H9 (cell line): Measurements from ENCODE around the gene TRNP1. TPM values are rescaled to one million over a fixed set of nuclear protein-coding genes. Genes with fewer than 3 reads are reported as not detected.

Experiments used
- DNase-seq: peaks from one replicate; pipeline ENCODE4 v3.0.0-alpha.2; 2017
- H2AFZ ChIP-seq: one replicate; pipeline ENCODE4 v1.6.1; 2013; ENCODE audit warnings: mild to moderate bottlenecking, low read length, control low read depth, moderate library complexity
- H2AK5ac ChIP-seq: 2 replicates; pipeline ENCODE4 v1.6.1; 2013; ENCODE audit warnings: low read length, control low read depth, mixed read lengths; ENCODE audit not compliant: insufficient read length
- H2BK120ac ChIP-seq: one replicate; pipeline ENCODE4 v1.6.1; 2013; ENCODE audit warnings: low read depth, mild to moderate bottlenecking, low read length, control low read depth, inconsistent platforms; ENCODE audit not compliant: poor library complexity, severe bottlenecking
- H2BK12ac ChIP-seq: 2 replicates; pipeline ENCODE4 v1.6.1; 2013; ENCODE audit warnings: low read length, control low read depth, mixed read lengths, low read depth; ENCODE audit not compliant: insufficient read length
- H2BK15ac ChIP-seq: 2 replicates; pipeline ENCODE4 v1.6.1; 2013; ENCODE audit warnings: low read depth, low read length, control low read depth
- H2BK20ac ChIP-seq: one replicate; pipeline ENCODE4 v1.6.1; 2013; ENCODE audit warnings: low read depth, mild to moderate bottlenecking, low read length, control low read depth, inconsistent platforms; ENCODE audit not compliant: poor library complexity, severe bottlenecking
- H2BK5ac ChIP-seq: 2 replicates; pipeline ENCODE4 v1.6.1; 2013; ENCODE audit warnings: low read length, control low read depth, mixed read lengths; ENCODE audit not compliant: insufficient read length
- H3K14ac ChIP-seq: 2 replicates; pipeline ENCODE4 v1.6.1; 2013; ENCODE audit warnings: low read length, control low read depth; ENCODE audit not compliant: insufficient read depth
- H3K18ac ChIP-seq: 2 replicates; pipeline ENCODE4 v1.6.1; 2013; ENCODE audit warnings: low read depth, mild to moderate bottlenecking, mixed read lengths, low read length, control low read depth; ENCODE audit not compliant: insufficient read length
- H3K23ac ChIP-seq: 2 replicates; pipeline ENCODE4 v1.6.1; 2013; ENCODE audit warnings: low read length, control low read depth, mixed read lengths, low read depth; ENCODE audit not compliant: insufficient read length
- H3K23me2 ChIP-seq: 2 replicates; pipeline ENCODE4 v1.6.1; 2013; ENCODE audit warnings: low read depth, mild to moderate bottlenecking, mixed read lengths, low read length, control low read depth; ENCODE audit not compliant: insufficient read length, poor library complexity, severe bottlenecking
- H3K27ac ChIP-seq: 2 replicates; pipeline ENCODE4 v1.5.1; 2013; ENCODE audit warnings: low read length, control low read depth, mixed read lengths, low read depth; ENCODE audit not compliant: insufficient read length
- H3K27me3 ChIP-seq: 2 replicates; pipeline ENCODE4 v1.6.1; 2013; ENCODE audit warnings: low read length, control low read depth, inconsistent platforms; ENCODE audit not compliant: insufficient read depth
- H3K4ac ChIP-seq: 2 replicates; pipeline ENCODE4 v1.6.1; 2013; ENCODE audit warnings: low read depth, mild to moderate bottlenecking, control low read depth, inconsistent platforms, low read length, moderate library complexity
- H3K4me1 ChIP-seq: 2 replicates; pipeline ENCODE4 v1.6.1; 2013; ENCODE audit warnings: low read length, control low read depth, inconsistent platforms; ENCODE audit not compliant: insufficient read depth
- H3K4me2 ChIP-seq: 2 replicates; pipeline ENCODE4 v1.6.1; 2013; ENCODE audit warnings: low read length, control low read depth, mixed read lengths; ENCODE audit not compliant: insufficient read length, insufficient read depth
- H3K56ac ChIP-seq: 2 replicates; pipeline ENCODE4 v1.6.1; 2013; ENCODE audit warnings: low read depth, mild to moderate bottlenecking, mixed read lengths, low read length, control low read depth; ENCODE audit not compliant: insufficient read length
- H3K79me1 ChIP-seq: 2 replicates; pipeline ENCODE4 v1.6.1; 2013; ENCODE audit warnings: low read depth, mild to moderate bottlenecking, moderate library complexity, low read length, control low read depth, inconsistent platforms; ENCODE audit not compliant: insufficient read depth, poor library complexity, severe bottlenecking
- H3K79me2 ChIP-seq: 2 replicates; pipeline ENCODE4 v1.6.1; 2013; ENCODE audit warnings: low read length, control low read depth, inconsistent platforms; ENCODE audit not compliant: insufficient read depth
- H3K9ac ChIP-seq: 2 replicates; pipeline ENCODE4 v1.6.1; 2013; ENCODE audit warnings: low read length, control low read depth, mixed read lengths; ENCODE audit not compliant: insufficient read length; ENCODE audit errors: extremely low read depth
- H3K9me3 ChIP-seq: one replicate; pipeline ENCODE4 v1.6.1; 2013; ENCODE audit warnings: low read depth, low read length, inconsistent platforms; ENCODE audit not compliant: control insufficient read depth
- H3T11ph ChIP-seq: one replicate; pipeline ENCODE4 v1.6.1; 2013; ENCODE audit warnings: mild to moderate bottlenecking, low read length, control low read depth, inconsistent platforms
- H4K20me1 ChIP-seq: one replicate; pipeline ENCODE4 v1.6.1; 2013; ENCODE audit not compliant: control insufficient read depth, insufficient read length, insufficient read depth
- H4K5ac ChIP-seq: 2 replicates; pipeline ENCODE4 v1.6.1; 2013; ENCODE audit warnings: low read depth, mild to moderate bottlenecking, mixed read lengths, low read length, control low read depth; ENCODE audit not compliant: insufficient read length
- H4K8ac ChIP-seq: replicated peaks from 2 replicates; pipeline ENCODE4 v1.6.1; 2013; ENCODE audit warnings: low read length, control low read depth, mixed read lengths, low read depth; ENCODE audit not compliant: insufficient read length
- H4K91ac ChIP-seq: 2 replicates; pipeline ENCODE4 v1.6.1; 2013; ENCODE audit warnings: low read depth, mild to moderate bottlenecking, moderate library complexity, mixed read lengths, low read length, control low read depth; ENCODE audit not compliant: insufficient read length
- H3K27ac Mint-ChIP-seq, 3 experiments: 2 replicates in 2 of 3; 3 replicates in 1 of 3; pipeline ENCODE4 v1.8.0; 2020 to 2021; ENCODE audit warnings: mixed read lengths in 3 of 3, mild to moderate bottlenecking in 1 of 3, moderate library complexity in 1 of 3
- H3K27me3 Mint-ChIP-seq: 2 replicates; pipeline ENCODE4 v1.8.0; 2021; ENCODE audit warnings: low read depth, mild to moderate bottlenecking, moderate library complexity, mixed read lengths
- H3K36me3 Mint-ChIP-seq, 3 experiments: 2 replicates in 2 of 3; 3 replicates in 1 of 3; pipeline ENCODE4 v1.8.0; 2020 to 2021; ENCODE audit warnings: low read depth in 3 of 3, mixed read lengths in 3 of 3; ENCODE audit not compliant: insufficient read depth in 1 of 3
- H3K4me1 Mint-ChIP-seq, 2 experiments: 2 replicates each; pipeline ENCODE4 v1.8.0; 2020; ENCODE audit warnings: mixed read lengths in 2 of 2
- H3K4me3 Mint-ChIP-seq, 2 experiments: 2 replicates in 1 of 2; 3 replicates in 1 of 2; pipeline ENCODE4 v1.8.0; 2020 to 2021; ENCODE audit warnings: mild to moderate bottlenecking in 2 of 2, mixed read lengths in 2 of 2, moderate library complexity in 1 of 2
- H3K9me3 Mint-ChIP-seq, 2 experiments: 2 replicates in 1 of 2; 3 replicates in 1 of 2; pipeline ENCODE4 v1.8.0; 2020; ENCODE audit warnings: mild to moderate bottlenecking in 2 of 2, mixed read lengths in 2 of 2, moderate library complexity in 1 of 2
- WGBS: extraction: QIAGEN DNeasy Blood & Tissue Kit; methylation state at CpG from one replicate; pipeline ENCODE4 v1.1.7; 2013; ENCODE audit warnings: missing lambda C conversion rate, low lambda C conversion rate, mixed read lengths; ENCODE audit not compliant: insufficient read length; ENCODE audit errors: extremely low coverage; 5-methylcytosine and 5-hydroxymethylcytosine counted together
- total RNA-seq: library from RNA; stranded (reverse); gene quantifications from 2 replicates; pipeline ENCODE4 v1.2.1, GENCODE V29; 2021
- TF ChIP-seq, protein P1 (sequence below): fragments of 200-600 bp; sonication (generic); conservative IDR thresholded peaks from 3 replicates; pipeline ENCODE4 v1.8.0; 2021; ENCODE audit warnings: antibody characterized with exemption, mild to moderate bottlenecking

TRNP1 gene
- total RNA-seq, 1 experiment from 2014 or later = 39.0 TPM

DNA sequence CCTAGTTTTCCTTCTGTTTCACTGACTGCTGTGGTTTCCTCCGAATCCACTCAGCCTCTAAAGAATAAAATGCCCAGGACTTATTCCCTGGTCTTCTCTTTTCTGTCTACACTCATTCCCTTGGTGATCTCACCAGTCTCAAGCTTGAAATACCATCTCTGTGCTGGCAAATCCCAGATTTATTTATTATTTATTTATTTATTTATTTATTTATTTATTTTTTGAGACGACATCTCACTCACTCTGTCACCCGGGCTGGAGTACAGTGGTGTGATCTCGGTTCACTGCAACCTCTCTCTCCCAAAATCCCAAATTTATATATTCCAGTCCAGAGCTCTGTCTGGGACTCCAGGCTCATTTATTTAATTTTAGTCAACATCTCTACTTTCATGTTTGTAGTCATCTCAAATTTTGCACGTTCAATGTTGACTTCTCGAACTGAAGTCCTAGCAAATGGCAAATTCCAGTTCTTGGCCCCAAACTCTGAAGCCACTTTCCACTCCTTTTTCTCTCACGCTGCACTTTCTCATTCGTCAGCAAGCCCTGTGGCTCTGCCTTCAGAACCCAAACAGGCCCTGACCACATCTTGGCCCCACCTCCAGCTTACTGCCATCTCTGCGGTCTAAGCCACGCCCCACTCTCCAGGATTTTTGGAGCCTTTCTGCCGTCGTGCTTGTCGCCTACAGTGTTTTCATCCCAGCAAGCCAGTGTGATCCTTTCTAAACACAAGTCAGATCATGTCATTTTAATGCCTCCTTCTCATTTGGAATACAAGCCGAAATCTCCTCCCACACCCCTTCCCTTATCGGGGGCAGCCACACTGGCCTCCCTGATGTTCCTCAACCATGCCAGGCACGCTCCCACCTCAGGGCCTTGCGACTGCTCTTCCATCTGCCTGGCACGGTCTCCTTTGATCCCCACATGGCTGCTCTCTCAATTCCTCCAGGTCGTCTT, 33.4 kb downstream of the TRNP1 start:
- no peak overlapping the region for H4K5ac ChIP-seq
- H2BK20ac ChIP-seq = peak overlapping the region; percentile 13
- no peak overlapping the region for H3K56ac ChIP-seq
- peak overlapping the region; percentile 14; the same call in 1 of the 2 replicates for H3K14ac ChIP-seq
- peak overlapping the region; percentile 32 for H3K18ac ChIP-seq
- H4K91ac ChIP-seq = no peak overlapping the region
- Mint-ChIP-seq H3K36me3 (no peaks in the 10 kb centered on the region; a peak in 1 of 7 replicates), H3K4me3 (peak overlapping the region in 1 of 2 experiments; percentile 2; a peak in 3 of 5 replicates), H3K9me3 (no peaks in the 10 kb centered on the region; a peak in 1 of 5 replicates), H3K27me3 (no peaks in the 10 kb centered on the region; the same call in 1 of the 2 replicates), H3K4me1 (peaks cover 16 to 24% of the 10 kb centered on the region in 2 experiments), H3K27ac (peak overlapping the region; percentile 59 to 76 (median 69))
- H3K9me3 ChIP-seq = no peaks in the 10 kb centered on the region
- H3K9ac ChIP-seq = no peak overlapping the region
- no peak overlapping the region for H3K4ac ChIP-seq
- H4K20me1 ChIP-seq = no peaks in the 10 kb centered on the region
- TF ChIP-seq, protein P1, sequence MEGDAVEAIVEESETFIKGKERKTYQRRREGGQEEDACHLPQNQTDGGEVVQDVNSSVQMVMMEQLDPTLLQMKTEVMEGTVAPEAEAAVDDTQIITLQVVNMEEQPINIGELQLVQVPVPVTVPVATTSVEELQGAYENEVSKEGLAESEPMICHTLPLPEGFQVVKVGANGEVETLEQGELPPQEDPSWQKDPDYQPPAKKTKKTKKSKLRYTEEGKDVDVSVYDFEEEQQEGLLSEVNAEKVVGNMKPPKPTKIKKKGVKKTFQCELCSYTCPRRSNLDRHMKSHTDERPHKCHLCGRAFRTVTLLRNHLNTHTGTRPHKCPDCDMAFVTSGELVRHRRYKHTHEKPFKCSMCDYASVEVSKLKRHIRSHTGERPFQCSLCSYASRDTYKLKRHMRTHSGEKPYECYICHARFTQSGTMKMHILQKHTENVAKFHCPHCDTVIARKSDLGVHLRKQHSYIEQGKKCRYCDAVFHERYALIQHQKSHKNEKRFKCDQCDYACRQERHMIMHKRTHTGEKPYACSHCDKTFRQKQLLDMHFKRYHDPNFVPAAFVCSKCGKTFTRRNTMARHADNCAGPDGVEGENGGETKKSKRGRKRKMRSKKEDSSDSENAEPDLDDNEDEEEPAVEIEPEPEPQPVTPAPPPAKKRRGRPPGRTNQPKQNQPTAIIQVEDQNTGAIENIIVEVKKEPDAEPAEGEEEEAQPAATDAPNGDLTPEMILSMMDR = no peak
- H3T11ph ChIP-seq = no peak overlapping the region
- H3K4me2 ChIP-seq = peak overlapping the region; percentile 0
- H3K79me1 ChIP-seq = no peaks in the 10 kb centered on the region
- DNase-seq = peak; percentile 92
- H2AK5ac ChIP-seq = no peak overlapping the region
- H2BK12ac ChIP-seq = no peak overlapping the region
- no peaks in the 10 kb centered on the region for H3K27me3 ChIP-seq
- no peaks in the 10 kb centered on the region for H3K79me2 ChIP-seq
- no peak overlapping the region for H2BK5ac ChIP-seq
- H4K8ac ChIP-seq = no peak overlapping the region
- H3K23ac ChIP-seq = no peak overlapping the region
- no peak overlapping the region for H2BK15ac ChIP-seq
- no CpG with 5 or more reads among the region's 19 CpGs for WGBS
- H3K4me1 ChIP-seq = peaks cover 2% of the 10 kb centered on the region
- H3K27ac ChIP-seq = no peak overlapping the region
- H2AFZ ChIP-seq = no peak overlapping the region
- H3K23me2 ChIP-seq = no peaks in the 10 kb centered on the region
- H2BK120ac ChIP-seq = no peak overlapping the region
